Mucosa of descending colon (tissue), 3 donors: Measurements from ENCODE around the gene NSUN7. TPM values are rescaled to one million over a fixed set of nuclear protein-coding genes. Genes with fewer than 3 reads are reported as not detected.

Experiments
- ATAC-seq: fragments of 200-7000 bp; cut with Tn5 transposase; one replicate; pipeline ENCODE4 v1.9.1; 2020; ENCODE audit warnings: mild to moderate bottlenecking, moderate library complexity
- DNase-seq, 3 donors: peaks; one replicate each; pipeline ENCODE4 v3.0.0-alpha.2; 2020
- H3K36me3 ChIP-seq: fragments of 200-600 bp; one replicate; pipeline ENCODE4 v1.8.0; 2021; ENCODE audit warnings: low read depth, mild to moderate bottlenecking
- H3K4me1 ChIP-seq: fragments of 200-600 bp; one replicate; pipeline ENCODE4 v1.8.0; 2021; ENCODE audit warnings: low read depth, mild to moderate bottlenecking
- H3K4me3 ChIP-seq: fragments of 200-600 bp; one replicate; pipeline ENCODE4 v1.8.0; 2021; ENCODE audit warnings: mild to moderate bottlenecking
- H3K9me3 ChIP-seq: fragments of 200-600 bp; one replicate; pipeline ENCODE4 v1.8.0; 2021; ENCODE audit warnings: mild to moderate bottlenecking
- CTCF ChIP-seq: fragments of 200-600 bp; IDR thresholded peaks from one replicate; pipeline ENCODE4 v1.8.0; 2022; ENCODE audit warnings: antibody characterized with exemption, mild to moderate bottlenecking
- intact Hi-C, 2 donors: fragments of 100-400 bp; cut with DNase I in 1 of 2; cut with micrococcal nuclease in 1 of 2; formaldehyde crosslinking; loops; one replicate each; pipeline versions ENCODE4 v1.11.0 to v1.11.1; 2022; cut with DNase I, micrococcal nuclease
- total RNA-seq, 3 donors: library from RNA; stranded (reverse); fragmentation: NEBNext Ultra II Directional in 2 of 3; extraction: Animal tissue kit (Norgen Biotek cat#: 25700) in 2 of 3; gene quantifications; one replicate each; pipeline versions ENCODE4 v1.2.1 to v1.2.4, GENCODE V29; 2021 to 2023
- donor health status: DM: no; HTN: no; CAD: no; lungs with moderate emphysema.
- donor health status: DM: no; HTN: no; CAD: no.
- donor health status: DM: no; HTN: yes; CAD: no.

The NSUN7 gene
- total RNA-seq, 3 donors from 2014 or later = 5.6 to 18.1 (median 11.7) TPM

GRCh38 chr4:40828661-40829060 is 78.9 kb downstream of the NSUN7 start:
- intact Hi-C loops = no loop called here

GRCh38 chr4:40829586-40829985 is 79.8 kb downstream of the NSUN7 start:
- H3K36me3 ChIP-seq = no peaks in the 10 kb centered on the region

More at GRCh38 chr4:40828661-40829060, 78.9 kb downstream of the NSUN7 start:
- Histone ChIP-seq H3K9me3 (no peaks in the 10 kb centered on the region), H3K36me3 (no peaks in the 10 kb centered on the region), H3K4me3 (no peak overlapping the region), H3K4me1 (no peaks in the 10 kb centered on the region)
- no peak for DNase-seq
- TF ChIP-seq CTCF = no peak
- no peak for ATAC-seq

GRCh38 chr4:40831146-40831907 is 81.6 kb downstream of the NSUN7 start:
- Histone ChIP-seq H3K36me3 (no peaks in the 10 kb centered on the region), H3K4me1 (no peaks in the 10 kb centered on the region), H3K9me3 (no peaks in the 10 kb centered on the region), H3K4me3 (no peak overlapping the region)
- TF ChIP-seq CTCF = no peak
- DNase-seq (no peak), ATAC-seq (no peak)
- intact Hi-C loops = no loop called here

More at GRCh38 chr4:40829586-40829985, 79.8 kb downstream of the NSUN7 start:
- DNase-seq = peak in 1 of 3 donors; percentile 15
- no peak for TF ChIP-seq CTCF
- Histone ChIP-seq H3K4me3 (no peak overlapping the region), H3K9me3 (no peaks in the 10 kb centered on the region), H3K4me1 (no peaks in the 10 kb centered on the region)
- peak; percentile 31 for ATAC-seq
- intact Hi-C loops = no loop called here

GRCh38 chr4:40832175-40832574 is 82.4 kb downstream of the NSUN7 start:
- Histone ChIP-seq H3K4me3 (no peak overlapping the region), H3K36me3 (no peaks in the 10 kb centered on the region), H3K4me1 (no peaks in the 10 kb centered on the region), H3K9me3 (no peaks in the 10 kb centered on the region)
- ATAC-seq (no peak), DNase-seq (no peak)
- intact Hi-C loops = no loop called here
- TF ChIP-seq CTCF = no peak

GRCh38 chr4:40833212-40833611 is 83.5 kb downstream of the NSUN7 start:
- H3K4me1 ChIP-seq = no peaks in the 10 kb centered on the region
- no peaks in the 10 kb centered on the region for H3K9me3 ChIP-seq
- no peak for TF ChIP-seq CTCF
- no peak overlapping the region for H3K4me3 ChIP-seq
- DNase-seq = no peak
- H3K36me3 ChIP-seq = no peaks in the 10 kb centered on the region
- intact Hi-C loops = no loop called here
- no peak for ATAC-seq
